ENCODE measurements around the gene NAP1L4.
"Not testable (repeated sequence)": the region's sequence is repeated elsewhere in the genome, so short reads cannot be mapped to it uniquely, and the experiment has no call there.

The NAP1L4 gene

GRCh38 chr11:2945757-2946287, 46.3 kb downstream of the NAP1L4 start:
- Mint-ChIP-seq H3K27me3 (no peaks in the 10 kb centered on the region), H3K4me3 (no peak overlapping the region), H3K36me3 (ENCODE audit: low read depth) (peaks cover 53% of the 10 kb centered on the region), H3K9me3 (no peaks in the 10 kb centered on the region), H3K4me1 (peaks cover 52% of the 10 kb centered on the region), H3K27ac (peak overlapping the region; percentile 66)
- ATAC-seq (no peak), DNase-seq (no peak)

DNA sequence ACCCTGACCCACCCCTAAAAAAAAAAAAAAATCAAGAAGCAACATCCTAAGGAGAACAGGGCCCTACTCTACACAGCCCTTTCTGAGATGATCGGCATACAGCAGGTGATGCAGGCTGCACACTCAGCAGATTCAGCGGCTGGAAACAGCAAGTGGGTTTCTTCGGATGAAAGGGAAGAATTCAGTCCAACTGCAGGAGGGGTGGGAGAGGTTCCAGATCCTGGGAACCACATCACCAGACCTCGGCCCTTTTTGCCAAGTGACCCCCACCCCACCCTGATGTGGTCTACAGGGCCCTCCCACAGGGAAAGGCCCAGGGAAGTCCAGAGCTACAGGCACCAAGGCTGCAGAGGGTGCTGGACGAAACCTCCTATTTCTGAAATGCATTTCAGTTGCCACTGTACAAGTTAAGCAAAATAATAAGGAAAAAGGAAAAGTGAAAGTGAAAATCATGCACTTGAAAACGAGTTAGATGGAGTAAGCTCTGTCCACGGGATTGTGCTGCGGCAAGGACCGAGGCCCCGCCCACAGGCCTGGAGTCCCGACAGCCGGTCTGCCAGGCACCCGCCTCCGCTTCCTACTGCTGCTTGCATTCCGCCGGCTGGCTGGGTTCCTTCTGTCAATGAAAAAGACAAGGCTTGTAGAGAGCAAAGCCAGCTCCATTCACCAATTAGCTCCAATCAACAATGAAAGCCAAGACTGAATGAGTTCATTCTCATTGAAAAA, 46.9 kb downstream of the NAP1L4 start:
- ATAC-seq, result peak; percentile 23
- H3K4me1 Mint-ChIP-seq, result peaks cover 52% of the 10 kb centered on the region
- H3K27me3 Mint-ChIP-seq, result no peaks in the 10 kb centered on the region
- peak; percentile 53 for DNase-seq
- peaks cover 49% of the 10 kb centered on the region for H3K36me3 Mint-ChIP-seq (ENCODE audit: low read depth)
- H3K4me3 Mint-ChIP-seq, result no peak overlapping the region
- peak overlapping the region; percentile 66 for H3K27ac Mint-ChIP-seq
- no peaks in the 10 kb centered on the region for H3K9me3 Mint-ChIP-seq

DNA sequence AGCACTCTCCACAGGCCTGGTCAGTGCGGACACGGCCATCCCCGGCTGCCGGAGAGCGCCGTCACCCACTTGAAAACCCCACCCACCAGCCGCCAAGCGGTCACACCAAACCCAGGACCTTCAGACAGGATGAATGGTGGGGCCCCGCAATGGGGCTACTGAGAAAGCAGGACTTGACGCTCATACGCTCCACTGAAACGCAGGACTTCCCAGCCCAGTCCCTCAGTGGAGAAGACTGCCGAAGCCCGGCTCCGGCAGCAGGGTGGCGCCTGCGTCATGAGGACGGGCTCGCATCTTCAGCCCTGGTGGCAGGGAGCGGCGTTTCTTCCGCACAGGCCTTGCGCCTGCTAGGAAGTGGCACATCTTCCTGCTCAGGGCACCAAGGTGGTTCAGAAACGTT, 47.6 kb downstream of the NAP1L4 start:
- Mint-ChIP-seq H3K9me3 (peaks cover 4% of the 10 kb centered on the region), H3K36me3 (ENCODE audit: low read depth) (peaks cover 47% of the 10 kb centered on the region), H3K4me3 (no peak overlapping the region), H3K27ac (no peak overlapping the region), H3K4me1 (peaks cover 52% of the 10 kb centered on the region), H3K27me3 (no peaks in the 10 kb centered on the region)
- no peak for DNase-seq
- ATAC-seq, result no peak

DNA sequence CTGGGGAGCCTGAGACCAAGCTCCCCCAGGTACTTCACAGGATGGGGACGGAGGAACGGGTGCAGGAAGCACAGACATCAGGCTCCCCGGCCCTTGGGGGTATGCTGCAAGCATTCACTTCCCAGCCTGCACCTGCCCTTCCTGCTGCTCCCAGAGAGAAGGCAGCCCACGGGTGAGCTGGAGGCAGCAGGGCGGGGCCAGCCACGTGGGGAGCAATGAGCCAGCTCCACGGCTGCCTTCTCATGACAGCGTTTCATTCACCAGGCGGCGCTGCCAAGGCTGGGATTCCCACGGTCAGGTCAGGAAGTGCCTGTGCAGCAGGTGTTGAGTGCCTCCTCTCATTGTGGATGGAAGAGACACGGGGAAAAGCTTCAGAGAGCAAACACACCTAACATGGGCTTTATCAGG, 48.4 kb downstream of the NAP1L4 start:
- Mint-ChIP-seq H3K27me3 (no peaks in the 10 kb centered on the region), H3K9me3 (peaks cover 5% of the 10 kb centered on the region), H3K27ac (peak overlapping the region; percentile 31), H3K36me3 (ENCODE audit: low read depth) (peaks cover 47% of the 10 kb centered on the region), H3K4me3 (no peak overlapping the region), H3K4me1 (peaks cover 46% of the 10 kb centered on the region)
- ATAC-seq, result no peak
- DNase-seq, result no peak

GRCh38 chr11:2942872-2943710, 49.0 kb downstream of the NAP1L4 start:
- Mint-ChIP-seq H3K36me3 (ENCODE audit: low read depth) (peaks cover 47% of the 10 kb centered on the region), H3K4me3 (no peak overlapping the region), H3K27me3 (no peaks in the 10 kb centered on the region), H3K4me1 (peaks cover 46% of the 10 kb centered on the region), H3K27ac (no peak overlapping the region), H3K9me3 (peaks cover 10% of the 10 kb centered on the region)
- no peak for DNase-seq
- no peak for ATAC-seq

- Mint-ChIP-seq H3K36me3 (ENCODE audit: low read depth) (peaks cover 47% of the 10 kb centered on the region), H3K4me1 (peaks cover 41% of the 10 kb centered on the region), H3K27me3 (no peaks in the 10 kb centered on the region), H3K9me3 (peaks cover 15% of the 10 kb centered on the region), H3K4me3 (no peak overlapping the region), H3K27ac (no peak overlapping the region)
- DNase-seq (no peak), ATAC-seq (no peak)
Observed at GRCh38 chr11:2942447-2942846, 49.7 kb downstream of the NAP1L4 start.

- H3K27me3 Mint-ChIP-seq, result no peaks in the 10 kb centered on the region
- H3K4me1 Mint-ChIP-seq, result peaks cover 28% of the 10 kb centered on the region
- no peak overlapping the region for H3K4me3 Mint-ChIP-seq
- H3K9me3 Mint-ChIP-seq, result peaks cover 18% of the 10 kb centered on the region
- DNase-seq, result no peak
- peaks cover 38% of the 10 kb centered on the region for H3K36me3 Mint-ChIP-seq (ENCODE audit: low read depth)
- peak; percentile 7 for ATAC-seq
- no peak overlapping the region for H3K27ac Mint-ChIP-seq
Observed at GRCh38 chr11:2940921-2941821, 51.0 kb downstream of the NAP1L4 start.

GRCh38 chr11:2940147-2940920, 51.8 kb downstream of the NAP1L4 start:
- Mint-ChIP-seq H3K9me3 (peaks cover 18% of the 10 kb centered on the region), H3K36me3 (ENCODE audit: low read depth) (peaks cover 33% of the 10 kb centered on the region), H3K4me3 (no peak overlapping the region), H3K27ac (peak overlapping the region; percentile 39), H3K4me1 (peaks cover 20% of the 10 kb centered on the region), H3K27me3 (no peaks in the 10 kb centered on the region)
- peak; percentile 41 for DNase-seq
- ATAC-seq, result peak; percentile 60

DNA sequence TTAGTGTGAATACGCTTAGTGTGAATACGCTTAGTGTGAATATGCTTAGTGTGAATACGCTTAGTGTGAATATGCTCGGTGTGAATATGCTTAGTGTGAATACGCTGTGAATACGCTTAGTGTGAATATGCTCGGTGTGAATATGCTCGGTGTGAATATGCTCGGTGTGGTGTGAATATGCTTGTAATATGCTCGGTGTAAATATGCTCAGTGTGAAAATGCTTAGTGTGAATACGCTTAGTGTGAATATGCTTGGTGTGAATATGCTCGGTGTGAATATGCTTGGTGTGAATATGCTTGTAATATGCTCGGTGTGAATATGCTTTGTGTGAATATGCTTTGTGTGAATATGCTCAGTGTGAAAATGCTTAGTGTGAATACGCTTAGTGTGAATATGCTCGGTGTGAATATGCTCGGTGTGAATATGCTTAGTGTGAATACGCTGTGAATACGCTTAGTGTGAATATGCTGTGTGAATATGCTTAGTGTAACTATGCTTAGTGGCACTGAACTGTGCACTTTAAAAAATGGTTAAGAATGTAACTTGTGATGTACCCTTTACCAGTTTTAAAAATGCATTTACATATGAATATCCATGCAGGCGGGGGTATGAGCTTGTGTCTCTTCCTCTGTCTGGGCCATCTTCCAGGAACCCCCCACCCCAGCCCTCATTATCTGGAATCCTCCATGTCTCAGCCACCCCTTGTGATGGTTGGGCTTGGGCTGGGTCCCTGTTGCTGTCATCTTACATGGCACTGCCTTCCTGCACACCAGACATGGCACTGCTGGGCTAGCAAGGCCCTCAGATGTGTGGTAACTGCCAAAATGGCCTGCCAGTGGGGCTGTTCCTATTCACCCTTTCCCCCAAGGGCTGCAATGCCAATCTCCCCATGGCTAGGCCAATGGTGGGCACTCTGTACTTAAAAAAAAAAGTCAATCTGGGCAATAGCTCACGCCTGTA, 53.4 kb downstream of the NAP1L4 start:
- peaks cover 13% of the 10 kb centered on the region for H3K4me1 Mint-ChIP-seq
- ATAC-seq, H3K27me3 Mint-ChIP-seq, H3K27ac Mint-ChIP-seq, DNase-seq, H3K4me3 Mint-ChIP-seq: not testable (repeated sequence)
- H3K9me3 Mint-ChIP-seq, result peaks cover 18% of the 10 kb centered on the region
- H3K36me3 Mint-ChIP-seq (ENCODE audit: low read depth), result peaks cover 27% of the 10 kb centered on the region

GRCh38 chr11:2937641-2938457, 54.3 kb downstream of the NAP1L4 start:
- not testable (repeated sequence) for DNase-seq, H3K27ac Mint-ChIP-seq, ATAC-seq

DNA sequence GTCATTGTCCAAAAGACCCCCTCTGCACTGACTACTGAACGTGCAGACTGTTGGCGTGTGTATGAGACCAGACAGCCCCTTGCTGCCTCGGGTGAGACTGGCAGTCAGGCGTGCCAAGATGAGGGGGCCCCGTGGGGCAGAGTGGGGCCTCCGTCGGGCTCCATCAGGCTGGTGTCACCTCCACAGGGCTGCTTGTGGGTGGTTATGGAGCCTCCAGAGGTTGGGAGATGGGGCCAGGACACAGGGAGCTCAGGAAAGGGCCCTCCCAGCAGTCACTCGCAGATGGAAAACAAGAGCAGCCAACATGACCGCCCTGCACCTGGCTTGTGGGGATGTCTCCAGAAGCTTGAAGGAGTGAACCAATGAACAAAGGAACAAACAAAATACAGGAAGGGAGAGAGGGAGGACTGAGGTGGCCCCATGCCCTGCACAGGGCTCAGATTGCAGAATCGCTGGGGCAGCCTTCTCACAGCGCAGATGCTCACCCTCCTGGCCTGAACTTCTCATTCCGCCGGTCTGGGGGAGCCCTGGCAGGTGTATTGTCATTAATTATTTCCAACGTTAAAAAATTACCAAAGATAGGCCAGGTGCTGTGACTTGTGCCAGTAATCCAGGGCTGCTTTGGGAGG, 57.4 kb downstream of the NAP1L4 start:
- no peak overlapping the region for H3K4me3 Mint-ChIP-seq
- peaks cover 24% of the 10 kb centered on the region for H3K4me1 Mint-ChIP-seq
- H3K27ac Mint-ChIP-seq, result no peak overlapping the region
- H3K9me3 Mint-ChIP-seq, result peaks cover 16% of the 10 kb centered on the region
- ATAC-seq, result no peak
- H3K27me3 Mint-ChIP-seq, result peaks cover 2% of the 10 kb centered on the region
- no peak for DNase-seq
- H3K36me3 Mint-ChIP-seq (ENCODE audit: low read depth), result peaks cover 25% of the 10 kb centered on the region

More at GRCh38 chr11:2937641-2938457, 54.3 kb downstream of the NAP1L4 start:
- H3K9me3 Mint-ChIP-seq, result peaks cover 18% of the 10 kb centered on the region
- H3K27me3 Mint-ChIP-seq, H3K4me3 Mint-ChIP-seq: not testable (repeated sequence)
- peaks cover 14% of the 10 kb centered on the region for H3K4me1 Mint-ChIP-seq
- H3K36me3 Mint-ChIP-seq (ENCODE audit: low read depth), result peaks cover 27% of the 10 kb centered on the region
